Measurements from ENCODE around the gene MAP2K4. TPM values are rescaled to one million over a fixed set of nuclear protein-coding genes. Genes with fewer than 3 reads are reported as not detected.
"Not testable (repeated sequence)": the region's sequence is repeated elsewhere in the genome, so short reads cannot be mapped to it uniquely, and the experiment has no call there.

Gene MAP2K4
- 10 to 100 TPM; 49.0 to 54.6 TPM for total RNA-seq
- polyA plus RNA-seq (2013, experiment 1 of 2): 41.6 TPM
- 41.4 TPM for polyA plus RNA-seq (2013, experiment 2 of 2)
- long read RNA-seq, experiment 1, transcript MAP2K4-201 (11 exons, 3,826 nt): major isoform, 11 of 34 reads
- long read RNA-seq, experiment 1, partial matches to known transcripts: 16 of 34 reads
- long read RNA-seq, experiment 1, other reads (novel, unspliced or antisense): 3 of 34 reads
- long read RNA-seq, experiment 2, transcript MAP2K4-201 (11 exons, 3,826 nt): major isoform, 67 of 117 reads
- long read RNA-seq, experiment 2, transcript MAP2K4-211 (9 exons, 961 nt): minor isoform, 7 of 117 reads
- long read RNA-seq, experiment 2, transcript MAP2K4-215 (10 exons, 1,136 nt): minor isoform, 7 of 117 reads
- long read RNA-seq, experiment 2, transcript MAP2K4-212 (10 exons, 1,064 nt): minor isoform, 11 of 117 reads
- long read RNA-seq, experiment 2, partial matches to known transcripts: 3 of 117 reads
- long read RNA-seq, experiment 2, other reads (novel, unspliced or antisense): 21 of 117 reads
- long read RNA-seq, experiment 3, partial matches to known transcripts: 11 of 14 reads
- long read RNA-seq, experiment 3, other reads (novel, unspliced or antisense): 3 of 14 reads
- long read RNA-seq, experiment 4, partial matches to known transcripts: 0 of 3 reads
- long read RNA-seq, experiment 4, other reads (novel, unspliced or antisense): 3 of 3 reads

DNA sequence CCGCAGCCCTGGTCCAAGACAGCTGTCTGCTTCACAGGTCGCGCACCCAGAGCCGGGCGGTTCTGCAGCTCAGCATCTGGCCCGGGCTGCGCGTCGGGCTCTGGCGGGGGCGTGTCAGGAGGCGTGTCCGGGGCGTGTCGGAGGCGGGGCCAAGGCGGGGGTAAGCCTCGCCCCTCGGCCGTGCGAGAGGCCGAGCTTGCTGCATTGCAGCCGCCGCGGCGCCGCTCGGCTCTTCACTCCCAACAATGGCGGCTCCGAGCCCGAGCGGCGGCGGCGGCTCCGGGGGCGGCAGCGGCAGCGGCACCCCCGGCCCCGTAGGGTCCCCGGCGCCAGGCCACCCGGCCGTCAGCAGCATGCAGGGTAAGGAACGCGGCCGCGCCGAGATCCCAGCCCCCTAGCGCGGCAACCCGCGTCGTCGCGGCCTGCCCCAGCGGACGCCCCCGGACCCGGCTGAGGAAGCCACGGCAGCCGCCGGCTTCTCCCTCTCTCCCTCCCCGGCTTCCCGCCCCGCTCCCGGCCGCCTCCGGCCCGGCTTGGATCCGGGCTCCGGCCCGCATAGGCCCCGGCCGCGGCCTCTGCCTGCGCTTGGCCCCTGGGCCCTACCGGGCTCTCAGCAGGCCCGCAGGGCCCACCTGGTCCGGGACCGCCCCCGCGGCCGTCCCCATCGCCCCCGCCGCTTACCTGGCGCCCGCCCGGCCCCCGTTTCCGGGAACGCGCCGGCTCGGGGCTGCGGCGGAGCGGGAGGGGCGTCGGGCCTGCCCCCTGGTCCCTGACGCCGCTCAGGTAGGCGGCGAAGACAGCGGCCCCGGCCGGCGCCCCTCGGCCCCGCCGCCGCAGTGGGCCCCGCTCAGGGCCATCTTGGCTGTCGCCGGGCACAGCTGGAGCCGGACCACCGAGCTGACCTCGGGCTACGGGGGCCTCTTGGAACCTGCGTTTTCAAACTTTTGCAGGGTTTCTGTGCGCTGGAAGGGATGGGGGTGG is at the start of gene MAP2K4:
Gene MAP2K4 (plus strand): TSS at position 236 of the 981 bp plus-strand sequence. CDS start 10 bp downstream, at position 246.
- H3K4me3 ChIP-seq (ENCODE audit: low read length): peak within 1 kb of the TSS; percentile 92
- Mint-ChIP-seq H3K36me3 (ENCODE audit: low read depth) (no peaks in the 10 kb centered on the region), H3K9me3 (no peaks in the 10 kb centered on the region), H3K4me3 (peak within 1 kb of the TSS; percentile 79), H3K27ac (peak within 1 kb of the TSS; percentile 48), H3K27me3 (ENCODE audit: insufficient read depth) (peaks cover 12% of the 10 kb centered on the region), H3K4me1 (peaks cover 41% of the 10 kb centered on the region)
- DNase-seq: peak; percentile 100
- peak within 1 kb of the TSS; percentile 78 for H3K27ac ChIP-seq (ENCODE audit: low read depth, low read length)
- 0 to 1% methylated on average over 11 to 123 of the region's 123 CpGs for WGBS, 2 experiments (ENCODE audit: insufficient coverage in 1 of 2, insufficient read length in 1 of 2)
- H3K36me3 ChIP-seq (ENCODE audit: control insufficient read depth, insufficient read depth, low read length): peaks cover 6% of the 10 kb centered on the region
- H3K9ac ChIP-seq (ENCODE audit: extremely low read depth, low read length, poor library complexity, severe bottlenecking): peak within 1 kb of the TSS; percentile 79
- TF ChIP-seq, protein P1, sequence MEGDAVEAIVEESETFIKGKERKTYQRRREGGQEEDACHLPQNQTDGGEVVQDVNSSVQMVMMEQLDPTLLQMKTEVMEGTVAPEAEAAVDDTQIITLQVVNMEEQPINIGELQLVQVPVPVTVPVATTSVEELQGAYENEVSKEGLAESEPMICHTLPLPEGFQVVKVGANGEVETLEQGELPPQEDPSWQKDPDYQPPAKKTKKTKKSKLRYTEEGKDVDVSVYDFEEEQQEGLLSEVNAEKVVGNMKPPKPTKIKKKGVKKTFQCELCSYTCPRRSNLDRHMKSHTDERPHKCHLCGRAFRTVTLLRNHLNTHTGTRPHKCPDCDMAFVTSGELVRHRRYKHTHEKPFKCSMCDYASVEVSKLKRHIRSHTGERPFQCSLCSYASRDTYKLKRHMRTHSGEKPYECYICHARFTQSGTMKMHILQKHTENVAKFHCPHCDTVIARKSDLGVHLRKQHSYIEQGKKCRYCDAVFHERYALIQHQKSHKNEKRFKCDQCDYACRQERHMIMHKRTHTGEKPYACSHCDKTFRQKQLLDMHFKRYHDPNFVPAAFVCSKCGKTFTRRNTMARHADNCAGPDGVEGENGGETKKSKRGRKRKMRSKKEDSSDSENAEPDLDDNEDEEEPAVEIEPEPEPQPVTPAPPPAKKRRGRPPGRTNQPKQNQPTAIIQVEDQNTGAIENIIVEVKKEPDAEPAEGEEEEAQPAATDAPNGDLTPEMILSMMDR (conservative IDR thresholded peaks at IDR 0.05): no peak
- no peaks in the 10 kb centered on the region for H3K9me3 ChIP-seq (ENCODE audit: control insufficient read depth, low read length)
- peaks cover 11% of the 10 kb centered on the region for H3K4me1 ChIP-seq (ENCODE audit: control insufficient read depth, insufficient read depth, low read length)
- peaks cover 12% of the 10 kb centered on the region for H3K27me3 ChIP-seq (ENCODE audit: control insufficient read depth, insufficient read depth, low read length, poor library complexity, severe bottlenecking)

DNA sequence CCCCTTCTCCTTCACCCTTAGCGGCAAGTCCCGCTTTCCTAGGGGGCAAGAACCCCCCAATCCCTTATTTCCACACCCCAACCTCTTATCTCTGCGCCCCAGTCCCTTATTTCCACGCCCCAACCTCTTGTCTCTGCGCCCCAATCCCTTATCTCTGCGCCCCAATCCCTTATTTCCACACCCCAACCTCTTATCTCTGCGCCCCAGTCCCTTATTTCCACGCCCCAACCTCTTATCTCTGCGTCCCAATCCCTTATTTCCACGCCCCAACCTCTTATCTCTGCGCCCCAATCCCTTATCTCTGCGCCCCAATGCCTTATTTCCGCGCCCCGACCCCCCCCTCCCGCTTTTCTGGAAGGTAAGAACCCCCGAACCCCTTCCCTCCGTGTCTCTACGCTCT is 47.9 kb upstream of the MAP2K4 start:
- H3K9me3 Mint-ChIP-seq: peaks cover 48% of the 10 kb centered on the region
- H3K4me3 Mint-ChIP-seq: peak overlapping the region; percentile 64
- WGBS, 2 experiments (ENCODE audit: insufficient coverage in 1 of 2, insufficient read length in 1 of 2): 83 to 95% methylated on average over 8 to 19 of the region's 19 CpGs

DNA sequence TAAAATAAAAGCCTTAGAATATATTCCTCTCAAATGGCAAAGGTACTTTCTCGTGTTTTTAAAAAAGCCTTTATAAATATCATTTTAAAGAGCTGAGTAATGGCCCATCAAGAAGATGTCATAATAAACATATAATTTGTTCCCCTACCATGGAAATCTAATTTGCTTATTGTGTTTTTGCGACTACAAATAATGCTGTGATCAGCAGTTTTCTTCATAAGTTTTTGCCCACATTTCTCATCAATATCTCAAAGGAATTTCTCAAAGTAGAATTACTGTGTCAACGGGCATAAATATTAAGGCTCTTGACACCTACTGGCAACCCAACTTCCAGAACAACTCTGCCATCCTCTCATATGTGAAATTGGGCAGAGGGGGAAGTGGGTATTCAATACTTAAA is 40.9 kb upstream of the MAP2K4 start:
- peaks cover 85% of the 10 kb centered on the region for H3K36me3 Mint-ChIP-seq (ENCODE audit: low read depth)
- Histone ChIP-seq H3K9me3 (ENCODE audit: control insufficient read depth, low read length) (peaks cover 53% of the 10 kb centered on the region), H3K4me1 (ENCODE audit: control insufficient read depth, insufficient read depth, low read length) (peaks cover 6% of the 10 kb centered on the region), H3K9ac (ENCODE audit: extremely low read depth, low read length, poor library complexity, severe bottlenecking) (no peak overlapping the region), H3K27ac (ENCODE audit: low read depth, low read length) (no peak overlapping the region), H3K36me3 (ENCODE audit: control insufficient read depth, insufficient read depth, low read length) (peaks cover 63% of the 10 kb centered on the region), H3K27me3 (ENCODE audit: control insufficient read depth, insufficient read depth, low read length, poor library complexity, severe bottlenecking) (no peaks in the 10 kb centered on the region), H3K4me3 (ENCODE audit: low read length) (no peak overlapping the region)
- H3K4me1 Mint-ChIP-seq: peaks cover 26% of the 10 kb centered on the region
- no peaks in the 10 kb centered on the region for H3K27me3 Mint-ChIP-seq (ENCODE audit: insufficient read depth)
- H3K9me3 Mint-ChIP-seq: peaks cover 53% of the 10 kb centered on the region
- H3K27ac Mint-ChIP-seq: no peak overlapping the region
- DNase-seq: no peak
- no peak overlapping the region for H3K4me3 Mint-ChIP-seq
- TF ChIP-seq, protein P1 (conservative IDR thresholded peaks at IDR 0.05): no peak
- 91 to 100% methylated on average over 1 to 2 of the region's 3 CpGs for WGBS, 2 experiments (ENCODE audit: insufficient coverage in 1 of 2, insufficient read length in 1 of 2)

More for the DNA sequence above, 47.9 kb upstream of the MAP2K4 start:
- not testable (repeated sequence) for H3K27ac ChIP-seq (ENCODE audit: low read depth, low read length); H3K27me3 Mint-ChIP-seq (ENCODE audit: insufficient read depth); H3K27me3 ChIP-seq (ENCODE audit: control insufficient read depth, insufficient read depth, low read length, poor library complexity, severe bottlenecking); DNase-seq; H3K4me1 ChIP-seq (ENCODE audit: control insufficient read depth, insufficient read depth, low read length)
- peak overlapping the region; percentile 73 for H3K4me3 ChIP-seq (ENCODE audit: low read length)
- Mint-ChIP-seq H3K36me3 (ENCODE audit: low read depth) (peaks cover 61% of the 10 kb centered on the region), H3K27ac (peak overlapping the region; percentile 89), H3K4me1 (peaks cover 38% of the 10 kb centered on the region)
- peaks cover 34% of the 10 kb centered on the region for H3K9me3 ChIP-seq (ENCODE audit: control insufficient read depth, low read length)
- peaks cover 11% of the 10 kb centered on the region for H3K36me3 ChIP-seq (ENCODE audit: control insufficient read depth, insufficient read depth, low read length)
- H3K9ac ChIP-seq (ENCODE audit: extremely low read depth, low read length, poor library complexity, severe bottlenecking): peak overlapping the region; percentile 57
